H9 (cell line): ENCODE results near the gene PCNX4. TPM values are rescaled to one million over a fixed set of nuclear protein-coding genes. Genes with fewer than 3 reads are reported as not detected.

Experiments used
- DNase-seq: peaks from one replicate; pipeline ENCODE4 v3.0.0-alpha.2; 2017
- H2AFZ ChIP-seq: one replicate; pipeline ENCODE4 v1.6.1; 2013; ENCODE audit warnings: mild to moderate bottlenecking, low read length, control low read depth, moderate library complexity
- H2AK5ac ChIP-seq: 2 replicates; pipeline ENCODE4 v1.6.1; 2013; ENCODE audit warnings: low read length, control low read depth, mixed read lengths; ENCODE audit not compliant: insufficient read length
- H2BK120ac ChIP-seq: one replicate; pipeline ENCODE4 v1.6.1; 2013; ENCODE audit warnings: low read depth, mild to moderate bottlenecking, low read length, control low read depth, inconsistent platforms; ENCODE audit not compliant: poor library complexity, severe bottlenecking
- H2BK12ac ChIP-seq: 2 replicates; pipeline ENCODE4 v1.6.1; 2013; ENCODE audit warnings: low read length, control low read depth, mixed read lengths, low read depth; ENCODE audit not compliant: insufficient read length
- H2BK15ac ChIP-seq: 2 replicates; pipeline ENCODE4 v1.6.1; 2013; ENCODE audit warnings: low read depth, low read length, control low read depth
- H2BK20ac ChIP-seq: one replicate; pipeline ENCODE4 v1.6.1; 2013; ENCODE audit warnings: low read depth, mild to moderate bottlenecking, low read length, control low read depth, inconsistent platforms; ENCODE audit not compliant: poor library complexity, severe bottlenecking
- H2BK5ac ChIP-seq: 2 replicates; pipeline ENCODE4 v1.6.1; 2013; ENCODE audit warnings: low read length, control low read depth, mixed read lengths; ENCODE audit not compliant: insufficient read length
- H3K14ac ChIP-seq: 2 replicates; pipeline ENCODE4 v1.6.1; 2013; ENCODE audit warnings: low read length, control low read depth; ENCODE audit not compliant: insufficient read depth
- H3K18ac ChIP-seq: 2 replicates; pipeline ENCODE4 v1.6.1; 2013; ENCODE audit warnings: low read depth, mild to moderate bottlenecking, mixed read lengths, low read length, control low read depth; ENCODE audit not compliant: insufficient read length
- H3K23ac ChIP-seq: 2 replicates; pipeline ENCODE4 v1.6.1; 2013; ENCODE audit warnings: low read length, control low read depth, mixed read lengths, low read depth; ENCODE audit not compliant: insufficient read length
- H3K23me2 ChIP-seq: 2 replicates; pipeline ENCODE4 v1.6.1; 2013; ENCODE audit warnings: low read depth, mild to moderate bottlenecking, mixed read lengths, low read length, control low read depth; ENCODE audit not compliant: insufficient read length, poor library complexity, severe bottlenecking
- H3K27ac ChIP-seq: 2 replicates; pipeline ENCODE4 v1.5.1; 2013; ENCODE audit warnings: low read length, control low read depth, mixed read lengths, low read depth; ENCODE audit not compliant: insufficient read length
- H3K27me3 ChIP-seq: 2 replicates; pipeline ENCODE4 v1.6.1; 2013; ENCODE audit warnings: low read length, control low read depth, inconsistent platforms; ENCODE audit not compliant: insufficient read depth
- H3K4ac ChIP-seq: 2 replicates; pipeline ENCODE4 v1.6.1; 2013; ENCODE audit warnings: low read depth, mild to moderate bottlenecking, control low read depth, inconsistent platforms, low read length, moderate library complexity
- H3K4me1 ChIP-seq: 2 replicates; pipeline ENCODE4 v1.6.1; 2013; ENCODE audit warnings: low read length, control low read depth, inconsistent platforms; ENCODE audit not compliant: insufficient read depth
- H3K4me2 ChIP-seq: 2 replicates; pipeline ENCODE4 v1.6.1; 2013; ENCODE audit warnings: low read length, control low read depth, mixed read lengths; ENCODE audit not compliant: insufficient read length, insufficient read depth
- H3K56ac ChIP-seq: 2 replicates; pipeline ENCODE4 v1.6.1; 2013; ENCODE audit warnings: low read depth, mild to moderate bottlenecking, mixed read lengths, low read length, control low read depth; ENCODE audit not compliant: insufficient read length
- H3K79me1 ChIP-seq: 2 replicates; pipeline ENCODE4 v1.6.1; 2013; ENCODE audit warnings: low read depth, mild to moderate bottlenecking, moderate library complexity, low read length, control low read depth, inconsistent platforms; ENCODE audit not compliant: insufficient read depth, poor library complexity, severe bottlenecking
- H3K79me2 ChIP-seq: 2 replicates; pipeline ENCODE4 v1.6.1; 2013; ENCODE audit warnings: low read length, control low read depth, inconsistent platforms; ENCODE audit not compliant: insufficient read depth
- H3K9ac ChIP-seq: 2 replicates; pipeline ENCODE4 v1.6.1; 2013; ENCODE audit warnings: low read length, control low read depth, mixed read lengths; ENCODE audit not compliant: insufficient read length; ENCODE audit errors: extremely low read depth
- H3K9me3 ChIP-seq: one replicate; pipeline ENCODE4 v1.6.1; 2013; ENCODE audit warnings: low read depth, low read length, inconsistent platforms; ENCODE audit not compliant: control insufficient read depth
- H3T11ph ChIP-seq: one replicate; pipeline ENCODE4 v1.6.1; 2013; ENCODE audit warnings: mild to moderate bottlenecking, low read length, control low read depth, inconsistent platforms
- H4K20me1 ChIP-seq: one replicate; pipeline ENCODE4 v1.6.1; 2013; ENCODE audit not compliant: control insufficient read depth, insufficient read length, insufficient read depth
- H4K5ac ChIP-seq: 2 replicates; pipeline ENCODE4 v1.6.1; 2013; ENCODE audit warnings: low read depth, mild to moderate bottlenecking, mixed read lengths, low read length, control low read depth; ENCODE audit not compliant: insufficient read length
- H4K8ac ChIP-seq: replicated peaks from 2 replicates; pipeline ENCODE4 v1.6.1; 2013; ENCODE audit warnings: low read length, control low read depth, mixed read lengths, low read depth; ENCODE audit not compliant: insufficient read length
- H4K91ac ChIP-seq: 2 replicates; pipeline ENCODE4 v1.6.1; 2013; ENCODE audit warnings: low read depth, mild to moderate bottlenecking, moderate library complexity, mixed read lengths, low read length, control low read depth; ENCODE audit not compliant: insufficient read length
- H3K27ac Mint-ChIP-seq, 3 experiments: 2 replicates in 2 of 3; 3 replicates in 1 of 3; pipeline ENCODE4 v1.8.0; 2020 to 2021; ENCODE audit warnings: mixed read lengths in 3 of 3, mild to moderate bottlenecking in 1 of 3, moderate library complexity in 1 of 3
- H3K27me3 Mint-ChIP-seq: 2 replicates; pipeline ENCODE4 v1.8.0; 2021; ENCODE audit warnings: low read depth, mild to moderate bottlenecking, moderate library complexity, mixed read lengths
- H3K36me3 Mint-ChIP-seq, 3 experiments: 2 replicates in 2 of 3; 3 replicates in 1 of 3; pipeline ENCODE4 v1.8.0; 2020 to 2021; ENCODE audit warnings: low read depth in 3 of 3, mixed read lengths in 3 of 3; ENCODE audit not compliant: insufficient read depth in 1 of 3
- H3K4me1 Mint-ChIP-seq, 2 experiments: 2 replicates each; pipeline ENCODE4 v1.8.0; 2020; ENCODE audit warnings: mixed read lengths in 2 of 2
- H3K4me3 Mint-ChIP-seq, 2 experiments: 2 replicates in 1 of 2; 3 replicates in 1 of 2; pipeline ENCODE4 v1.8.0; 2020 to 2021; ENCODE audit warnings: mild to moderate bottlenecking in 2 of 2, mixed read lengths in 2 of 2, moderate library complexity in 1 of 2
- H3K9me3 Mint-ChIP-seq, 2 experiments: 2 replicates in 1 of 2; 3 replicates in 1 of 2; pipeline ENCODE4 v1.8.0; 2020; ENCODE audit warnings: mild to moderate bottlenecking in 2 of 2, mixed read lengths in 2 of 2, moderate library complexity in 1 of 2
- CTCF ChIP-seq: fragments of 200-600 bp; sonication (generic); conservative IDR thresholded peaks from 3 replicates; pipeline ENCODE4 v1.8.0; 2021; ENCODE audit warnings: antibody characterized with exemption, mild to moderate bottlenecking
- WGBS: extraction: QIAGEN DNeasy Blood & Tissue Kit; methylation state at CpG from one replicate; pipeline ENCODE4 v1.1.7; 2013; ENCODE audit warnings: missing lambda C conversion rate, low lambda C conversion rate, mixed read lengths; ENCODE audit not compliant: insufficient read length; ENCODE audit errors: extremely low coverage; 5-methylcytosine and 5-hydroxymethylcytosine counted together
- total RNA-seq: library from RNA; stranded (reverse); gene quantifications from 2 replicates; pipeline ENCODE4 v1.2.1, GENCODE V29; 2021

The PCNX4 gene
- total RNA-seq, 1 experiment from 2014 or later, result 40.0 TPM

- Mint-ChIP-seq H3K36me3 (peaks cover 10 to 30% (median 26%) of the 10 kb centered on the region in 3 experiments; a peak in 6 of 7 replicates), H3K27me3 (no peaks in the 10 kb centered on the region), H3K4me1 (peaks cover 4 to 10% of the 10 kb centered on the region in 2 experiments; a peak in 3 of 4 replicates), H3K4me3 (no peak overlapping the region), H3K9me3 (no peaks in the 10 kb centered on the region; a peak in 1 of 5 replicates), H3K27ac (no peak overlapping the region)
- no peak overlapping the region for H3K9ac ChIP-seq
- H4K8ac ChIP-seq, result no peak overlapping the region
- TF ChIP-seq CTCF, result no peak
- H3K56ac ChIP-seq, result no peak overlapping the region
- H3K79me2 ChIP-seq, result no peaks in the 10 kb centered on the region
- WGBS, result no CpG with 5 or more reads among the region's 3 CpGs
- H3K9me3 ChIP-seq, result no peaks in the 10 kb centered on the region
- no peak overlapping the region for H3K23ac ChIP-seq
- H2AFZ ChIP-seq, result no peak overlapping the region
- no peaks in the 10 kb centered on the region for H3K4me1 ChIP-seq
- H3K27me3 ChIP-seq, result no peaks in the 10 kb centered on the region
- no peak overlapping the region for H3K27ac ChIP-seq
- H3T11ph ChIP-seq, result no peak overlapping the region
- H4K91ac ChIP-seq, result no peak overlapping the region
- no peak overlapping the region for H3K14ac ChIP-seq
- no peak overlapping the region for H2AK5ac ChIP-seq
- H3K23me2 ChIP-seq, result no peaks in the 10 kb centered on the region
- no peak overlapping the region for H4K5ac ChIP-seq
- no peak overlapping the region for H3K18ac ChIP-seq
- H2BK15ac ChIP-seq, result no peak overlapping the region
- no peak overlapping the region for H2BK120ac ChIP-seq
- no peaks in the 10 kb centered on the region for H4K20me1 ChIP-seq
- no peaks in the 10 kb centered on the region for H3K79me1 ChIP-seq
- no peak overlapping the region for H2BK20ac ChIP-seq
- no peak overlapping the region for H2BK12ac ChIP-seq
- H3K4me2 ChIP-seq, result no peak overlapping the region
- no peak overlapping the region for H2BK5ac ChIP-seq
- DNase-seq, result no peak
- H3K4ac ChIP-seq, result no peak overlapping the region
Measured at GRCh38 chr14:60151715-60152114, 60.0 kb downstream of the PCNX4 start.
